Mucosa of descending colon (tissue), 3 donors: ENCODE data around the gene DCDC1. TPM values are rescaled to one million over a fixed set of nuclear protein-coding genes. Genes with fewer than 3 reads are reported as not detected.

Experiments used
- ATAC-seq: fragments of 200-7000 bp; cut with Tn5 transposase; one replicate; pipeline ENCODE4 v1.9.1; 2020; ENCODE audit warnings: mild to moderate bottlenecking, moderate library complexity
- DNase-seq, 3 donors: peaks; one replicate each; pipeline ENCODE4 v3.0.0-alpha.2; 2020
- H3K36me3 ChIP-seq: fragments of 200-600 bp; one replicate; pipeline ENCODE4 v1.8.0; 2021; ENCODE audit warnings: low read depth, mild to moderate bottlenecking
- H3K4me1 ChIP-seq: fragments of 200-600 bp; one replicate; pipeline ENCODE4 v1.8.0; 2021; ENCODE audit warnings: low read depth, mild to moderate bottlenecking
- H3K4me3 ChIP-seq: fragments of 200-600 bp; one replicate; pipeline ENCODE4 v1.8.0; 2021; ENCODE audit warnings: mild to moderate bottlenecking
- H3K9me3 ChIP-seq: fragments of 200-600 bp; one replicate; pipeline ENCODE4 v1.8.0; 2021; ENCODE audit warnings: mild to moderate bottlenecking
- CTCF ChIP-seq: fragments of 200-600 bp; IDR thresholded peaks from one replicate; pipeline ENCODE4 v1.8.0; 2022; ENCODE audit warnings: antibody characterized with exemption, mild to moderate bottlenecking
- intact Hi-C, 2 donors: fragments of 100-400 bp; cut with DNase I in 1 of 2; cut with micrococcal nuclease in 1 of 2; formaldehyde crosslinking; loops; one replicate each; pipeline versions ENCODE4 v1.11.0 to v1.11.1; 2022; cut with DNase I, micrococcal nuclease
- total RNA-seq, 3 donors: library from RNA; stranded (reverse); fragmentation: NEBNext Ultra II Directional in 2 of 3; extraction: Animal tissue kit (Norgen Biotek cat#: 25700) in 2 of 3; gene quantifications; one replicate each; pipeline versions ENCODE4 v1.2.1 to v1.2.4, GENCODE V29; 2021 to 2023
- donor health status: DM: no; HTN: no; CAD: no; lungs with moderate emphysema.
- donor health status: DM: no; HTN: no; CAD: no.
- donor health status: DM: no; HTN: yes; CAD: no.

The DCDC1 gene
- total RNA-seq, 3 donors from 2014 or later = 0.22 TPM; not detected in 2

GRCh38 chr11:30992513-30992849 lies 377.1 kb downstream of the DCDC1 start:
- Histone ChIP-seq H3K36me3 (no peaks in the 10 kb centered on the region), H3K9me3 (no peaks in the 10 kb centered on the region), H3K4me1 (peaks cover 2% of the 10 kb centered on the region), H3K4me3 (no peak overlapping the region)
- TF ChIP-seq CTCF = no peak
- intact Hi-C loops = no loop called here
- no peak for DNase-seq
- no peak for ATAC-seq

- ATAC-seq = no peak
- Histone ChIP-seq H3K36me3 (no peaks in the 10 kb centered on the region), H3K9me3 (no peaks in the 10 kb centered on the region), H3K4me3 (no peak overlapping the region), H3K4me1 (peaks cover 2% of the 10 kb centered on the region)
- no peak for TF ChIP-seq CTCF
- intact Hi-C loops = no loop called here
- no peak for DNase-seq
Observed at GRCh38 chr11:30991802-30992512, 377.6 kb downstream of the DCDC1 start.

GRCh38 chr11:30991376-30991775 lies 378.2 kb downstream of the DCDC1 start:
- Histone ChIP-seq H3K9me3 (no peaks in the 10 kb centered on the region), H3K4me3 (no peak overlapping the region), H3K4me1 (peaks cover 2% of the 10 kb centered on the region), H3K36me3 (no peaks in the 10 kb centered on the region)
- intact Hi-C loops = no loop called here
- no peak for DNase-seq
- no peak for ATAC-seq
- no peak for TF ChIP-seq CTCF

GRCh38 chr11:30990625-30991296 lies 378.8 kb downstream of the DCDC1 start:
- no peak overlapping the region for H3K4me3 ChIP-seq
- no peak for TF ChIP-seq CTCF
- H3K36me3 ChIP-seq = no peaks in the 10 kb centered on the region
- ATAC-seq = peak; percentile 16
- H3K9me3 ChIP-seq = no peaks in the 10 kb centered on the region
- no peak for DNase-seq
- peaks cover 2% of the 10 kb centered on the region for H3K4me1 ChIP-seq
- intact Hi-C loops = no loop called here

GRCh38 chr11:30987819-30988218 lies 381.7 kb downstream of the DCDC1 start:
- no peak for TF ChIP-seq CTCF
- intact Hi-C loops = no loop called here
- Histone ChIP-seq H3K4me1 (peaks cover 2% of the 10 kb centered on the region), H3K4me3 (no peak overlapping the region), H3K9me3 (no peaks in the 10 kb centered on the region), H3K36me3 (no peaks in the 10 kb centered on the region)
- DNase-seq (no peak), ATAC-seq (no peak)
